ENCODE results near the gene PAX3. TPM values are rescaled to one million over a fixed set of nuclear protein-coding genes. Genes with fewer than 3 reads are reported as not detected.

PAX3 gene
- total RNA-seq, 4 donors from 2014 or later = not detected

DNA sequence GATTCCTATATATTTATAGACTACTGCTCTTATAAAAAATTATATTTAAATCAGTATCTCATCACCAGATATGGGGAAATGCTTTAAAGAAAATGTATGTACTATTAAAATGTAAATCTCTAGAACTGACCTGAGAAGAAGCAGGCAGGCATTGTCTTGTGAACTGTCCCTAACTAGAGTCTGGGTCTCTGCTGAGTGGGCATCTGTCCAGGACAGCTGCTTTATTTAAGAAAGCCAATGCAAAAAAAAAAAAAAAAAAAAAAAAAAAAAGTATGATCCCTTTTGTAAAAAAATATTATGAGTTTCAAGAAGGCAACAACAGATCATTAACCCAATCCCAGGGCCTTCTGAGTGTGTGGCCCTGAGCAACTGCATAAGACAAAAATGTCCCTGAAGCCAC is 66.0 kb downstream of the PAX3 start:
- Histone ChIP-seq H3K4me1 (no peaks in the 10 kb centered on the region), H3K4me3 (no peak overlapping the region), H3K27me3 (no peaks in the 10 kb centered on the region), H3K9me3 (no peaks in the 10 kb centered on the region), H3K27ac (no peak overlapping the region), H3K36me3 (no peaks in the 10 kb centered on the region)
- no peak for DNase-seq
- no peak for TF ChIP-seq POLR2A (IDR thresholded peaks at IDR 0.05)
- TF ChIP-seq, protein P1, sequence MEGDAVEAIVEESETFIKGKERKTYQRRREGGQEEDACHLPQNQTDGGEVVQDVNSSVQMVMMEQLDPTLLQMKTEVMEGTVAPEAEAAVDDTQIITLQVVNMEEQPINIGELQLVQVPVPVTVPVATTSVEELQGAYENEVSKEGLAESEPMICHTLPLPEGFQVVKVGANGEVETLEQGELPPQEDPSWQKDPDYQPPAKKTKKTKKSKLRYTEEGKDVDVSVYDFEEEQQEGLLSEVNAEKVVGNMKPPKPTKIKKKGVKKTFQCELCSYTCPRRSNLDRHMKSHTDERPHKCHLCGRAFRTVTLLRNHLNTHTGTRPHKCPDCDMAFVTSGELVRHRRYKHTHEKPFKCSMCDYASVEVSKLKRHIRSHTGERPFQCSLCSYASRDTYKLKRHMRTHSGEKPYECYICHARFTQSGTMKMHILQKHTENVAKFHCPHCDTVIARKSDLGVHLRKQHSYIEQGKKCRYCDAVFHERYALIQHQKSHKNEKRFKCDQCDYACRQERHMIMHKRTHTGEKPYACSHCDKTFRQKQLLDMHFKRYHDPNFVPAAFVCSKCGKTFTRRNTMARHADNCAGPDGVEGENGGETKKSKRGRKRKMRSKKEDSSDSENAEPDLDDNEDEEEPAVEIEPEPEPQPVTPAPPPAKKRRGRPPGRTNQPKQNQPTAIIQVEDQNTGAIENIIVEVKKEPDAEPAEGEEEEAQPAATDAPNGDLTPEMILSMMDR (IDR thresholded peaks at IDR 0.05) = no peak

DNA sequence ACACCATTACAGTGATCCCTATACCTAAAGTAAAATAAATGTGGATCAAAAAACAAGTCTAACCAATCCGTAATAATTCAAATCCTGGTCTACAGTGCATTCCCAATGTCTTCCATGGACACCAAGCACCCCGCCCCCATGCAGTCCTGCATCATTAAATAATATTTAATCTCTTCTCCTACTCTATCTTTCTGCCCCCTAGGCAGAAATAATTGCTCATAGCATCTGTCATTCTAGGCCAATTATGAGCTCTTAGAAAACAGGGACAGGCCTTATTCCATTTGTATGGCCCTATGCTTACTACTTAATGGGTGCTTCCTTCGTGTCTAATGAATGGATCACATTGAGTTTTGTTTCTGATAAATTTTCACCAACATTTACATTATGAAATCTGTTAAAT is 66.4 kb downstream of the PAX3 start:
- DNase-seq = no peak
- H3K4me3 ChIP-seq = no peak overlapping the region
- no peak for TF ChIP-seq POLR2A (IDR thresholded peaks at IDR 0.05)
- TF ChIP-seq, protein P1 (IDR thresholded peaks at IDR 0.05) = no peak

GRCh38 chr2:222228054-222228453 is 70.7 kb downstream of the PAX3 start:
- TF ChIP-seq, protein P1 (IDR thresholded peaks at IDR 0.05) = no peak
- no peak for TF ChIP-seq POLR2A (IDR thresholded peaks at IDR 0.05)
- DNase-seq = no peak
- Histone ChIP-seq H3K4me3 (no peak overlapping the region), H3K9me3 (no peaks in the 10 kb centered on the region), H3K27ac (no peak overlapping the region), H3K27me3 (no peaks in the 10 kb centered on the region), H3K4me1 (no peaks in the 10 kb centered on the region), H3K36me3 (no peaks in the 10 kb centered on the region)

More for the DNA sequence above, 66.4 kb downstream of the PAX3 start:
- H3K9me3 ChIP-seq = no peaks in the 10 kb centered on the region
- H3K36me3 ChIP-seq = no peaks in the 10 kb centered on the region
- no peaks in the 10 kb centered on the region for H3K4me1 ChIP-seq
- no peak overlapping the region for H3K27ac ChIP-seq
- H3K27me3 ChIP-seq = no peaks in the 10 kb centered on the region

DNA sequence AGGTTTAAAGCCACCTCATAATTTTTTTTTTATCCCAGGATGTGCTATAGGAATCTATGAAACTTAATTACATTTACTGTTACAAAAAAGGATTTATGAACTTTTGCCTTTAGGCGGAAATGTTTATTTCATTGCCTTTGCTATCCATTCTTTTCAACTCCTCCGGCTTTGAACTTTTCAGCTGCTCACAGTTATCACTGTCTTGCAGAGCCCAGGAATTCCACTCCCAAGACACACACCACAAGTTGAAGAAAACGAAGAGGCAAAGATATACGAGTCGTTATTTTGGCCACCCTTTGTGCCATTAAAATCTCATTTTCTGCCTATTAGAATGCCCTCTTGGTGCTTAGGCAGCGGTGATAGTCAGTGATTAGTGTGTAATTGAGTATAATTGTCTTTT is 80.0 kb downstream of the PAX3 start:
- TF ChIP-seq, protein P1 (IDR thresholded peaks at IDR 0.05) = no peak
- TF ChIP-seq POLR2A (IDR thresholded peaks at IDR 0.05) = no peak
- Histone ChIP-seq H3K9me3 (no peaks in the 10 kb centered on the region), H3K4me1 (no peaks in the 10 kb centered on the region), H3K27ac (no peak overlapping the region), H3K36me3 (no peaks in the 10 kb centered on the region), H3K27me3 (no peaks in the 10 kb centered on the region), H3K4me3 (no peak overlapping the region)
- no peak for DNase-seq

- Histone ChIP-seq H3K36me3 (no peaks in the 10 kb centered on the region), H3K9me3 (no peaks in the 10 kb centered on the region), H3K27me3 (no peaks in the 10 kb centered on the region), H3K4me3 (no peak overlapping the region), H3K27ac (no peak overlapping the region), H3K4me1 (no peaks in the 10 kb centered on the region)
- no peak for DNase-seq
- TF ChIP-seq, protein P1 (IDR thresholded peaks at IDR 0.05) = no peak
- TF ChIP-seq POLR2A (IDR thresholded peaks at IDR 0.05) = no peak
Observed at GRCh38 chr2:222217712-222218111, 81.1 kb downstream of the PAX3 start.

- Histone ChIP-seq H3K4me3 (no peak overlapping the region), H3K36me3 (no peaks in the 10 kb centered on the region), H3K4me1 (no peaks in the 10 kb centered on the region), H3K27ac (no peak overlapping the region), H3K9me3 (no peaks in the 10 kb centered on the region), H3K27me3 (no peaks in the 10 kb centered on the region)
- no peak for DNase-seq
- TF ChIP-seq, protein P1 (IDR thresholded peaks at IDR 0.05) = no peak
- TF ChIP-seq POLR2A (IDR thresholded peaks at IDR 0.05) = no peak
Observed at GRCh38 chr2:222214885-222215284, 83.9 kb downstream of the PAX3 start.

Data from Peyer's patch (tissue), 4 donors.